DMS153 treated with DMSO at 0.1 percent for 48 hours (cell line): ENCODE data around the gene TRPM8.
"Not testable (repeated sequence)": the region's sequence is repeated elsewhere in the genome, so short reads cannot be mapped to it uniquely, and the experiment has no call there.

Experiments
- DNase-seq: peaks from one replicate; lab custom pipeline; 2025; ENCODE audit not compliant: unreplicated experiment; lab: John Stamatoyannopoulos, UW

Gene TRPM8

DNA sequence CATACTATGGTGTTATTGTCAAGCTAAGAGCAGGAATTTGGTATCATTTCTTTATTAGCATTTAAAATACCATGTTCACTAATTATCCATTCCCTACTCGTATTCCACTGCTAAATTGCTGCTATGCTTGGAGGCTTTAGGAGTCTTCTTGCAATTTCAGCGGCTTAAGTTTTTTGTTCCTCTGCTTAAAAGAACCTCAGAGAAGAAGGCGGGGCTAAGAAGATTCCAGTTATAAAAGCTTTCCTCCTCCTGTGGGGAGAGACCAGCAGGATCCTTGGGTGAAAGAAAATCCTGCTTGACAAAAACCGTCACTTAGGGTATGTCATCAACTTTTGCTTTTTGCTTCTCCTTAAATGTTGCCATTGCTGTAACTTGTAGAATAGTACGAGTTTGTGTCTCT, at the start of gene TRPM8:
Gene TRPM8, plus strand, starts transcription at position 258 of the 400 bp plus-strand sequence. CDS start 9,165 bp downstream, outside the sequence.
- DNase-seq: no peak

DNA sequence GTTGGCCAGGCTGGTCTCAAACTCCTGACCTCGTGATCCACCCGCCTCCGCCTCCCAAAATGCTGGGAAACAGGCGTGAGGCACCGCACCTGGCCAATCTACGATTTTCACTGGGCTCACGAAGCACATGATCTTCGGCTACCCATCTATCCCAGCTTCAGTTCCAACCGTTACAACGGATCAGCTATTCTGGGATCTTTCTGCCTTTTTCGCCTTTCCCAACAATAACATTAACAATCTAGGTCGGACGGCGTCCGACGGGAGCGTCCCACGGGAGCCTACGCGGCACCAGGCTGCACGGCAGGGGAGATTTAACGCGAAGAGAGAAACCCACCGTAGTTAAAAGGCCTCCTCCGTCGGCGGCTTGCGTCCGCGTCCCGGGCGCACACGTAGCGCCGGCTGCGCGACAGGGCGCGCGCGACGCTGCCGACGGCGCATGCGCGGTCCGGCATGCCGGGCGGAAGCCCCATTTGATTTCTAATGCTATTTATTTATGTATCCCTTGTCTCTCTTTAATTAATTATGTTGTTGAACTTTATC, 49.1 kb upstream of the TRPM8 start, which contains the start of gene MSL3B:
Gene MSL3B, minus strand, starts transcription at position 394 of the 540 bp plus-strand sequence.
- DNase-seq: peak; percentile 34

DNA sequence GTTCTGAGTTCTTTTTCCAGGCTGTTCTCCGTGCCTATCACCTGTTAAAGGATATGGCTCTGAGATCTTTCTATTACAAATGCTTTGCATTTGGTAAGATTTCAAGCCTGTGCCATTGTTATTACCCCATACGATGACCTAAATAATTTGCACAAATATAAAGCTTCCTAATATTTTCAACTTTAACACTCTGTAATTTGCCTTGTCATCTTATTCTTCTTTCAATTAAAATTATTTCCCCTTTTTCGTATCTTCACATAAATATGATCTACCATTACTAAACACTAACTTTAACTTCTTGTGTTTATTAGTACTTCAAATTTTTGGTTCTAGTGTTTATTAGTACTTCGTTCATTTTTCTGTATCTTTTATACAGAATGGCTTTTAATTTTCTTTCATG, 45.7 kb upstream of the TRPM8 start:
- no peak for DNase-seq

DNA sequence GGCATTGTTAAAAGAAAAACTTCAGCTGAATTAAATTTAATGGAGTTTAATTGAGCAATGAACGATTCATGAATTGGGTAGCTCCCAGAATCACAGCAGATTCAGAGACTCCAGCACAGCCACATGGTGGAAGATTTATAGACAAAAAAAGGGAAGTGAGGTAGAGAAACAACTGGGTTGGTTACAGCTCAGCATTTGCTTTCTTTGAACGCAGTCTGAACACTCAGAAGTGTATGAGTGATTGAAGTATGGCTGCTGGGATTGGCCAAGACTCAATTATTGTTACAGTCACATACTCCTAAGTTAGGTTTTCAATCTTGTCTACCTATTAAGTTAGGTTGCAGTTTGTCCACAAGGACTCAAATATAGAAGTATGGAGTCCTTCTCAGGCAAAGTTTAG, 45.0 kb upstream of the TRPM8 start:
- DNase-seq: not testable (repeated sequence)

DNA sequence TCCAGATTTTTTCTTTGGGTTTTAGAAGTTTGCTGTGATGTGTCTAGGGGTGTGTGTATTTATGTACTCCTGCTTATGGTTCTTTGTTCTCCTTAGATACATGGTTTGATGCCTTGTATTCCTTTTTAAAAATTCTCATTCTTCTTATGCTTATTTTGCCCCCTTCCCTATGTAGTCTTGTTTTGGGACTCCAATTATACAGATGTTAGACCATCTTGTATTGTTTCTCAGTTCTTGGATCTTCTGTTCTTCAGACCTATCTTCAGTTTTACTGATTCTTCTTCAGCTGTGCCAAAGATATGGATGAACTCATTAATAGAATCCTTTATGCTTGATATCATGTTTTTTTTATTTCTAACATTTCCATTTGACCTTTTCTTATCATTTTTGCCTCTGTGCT, 34.8 kb upstream of the TRPM8 start:
- no peak for DNase-seq

DNA sequence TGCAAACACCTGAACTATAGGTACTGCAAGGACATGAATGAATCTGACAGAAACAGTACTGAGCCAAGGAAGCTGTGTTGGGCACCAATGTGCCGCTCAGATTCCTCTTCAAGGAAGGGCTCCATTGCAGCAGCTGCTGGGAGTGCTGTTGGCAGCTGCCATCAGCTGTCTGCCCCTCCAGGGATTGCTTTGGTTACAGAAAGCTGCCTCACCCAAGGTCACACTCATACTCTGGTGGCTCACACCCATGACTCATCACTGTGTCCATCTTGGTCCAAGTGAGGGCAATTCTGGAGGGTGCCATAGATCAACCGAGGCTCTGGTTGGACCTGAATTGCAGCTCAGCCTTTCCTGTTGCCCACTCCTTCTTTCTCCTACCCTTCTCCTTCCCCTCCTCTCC, 24.4 kb upstream of the TRPM8 start:
- no peak for DNase-seq

DNA sequence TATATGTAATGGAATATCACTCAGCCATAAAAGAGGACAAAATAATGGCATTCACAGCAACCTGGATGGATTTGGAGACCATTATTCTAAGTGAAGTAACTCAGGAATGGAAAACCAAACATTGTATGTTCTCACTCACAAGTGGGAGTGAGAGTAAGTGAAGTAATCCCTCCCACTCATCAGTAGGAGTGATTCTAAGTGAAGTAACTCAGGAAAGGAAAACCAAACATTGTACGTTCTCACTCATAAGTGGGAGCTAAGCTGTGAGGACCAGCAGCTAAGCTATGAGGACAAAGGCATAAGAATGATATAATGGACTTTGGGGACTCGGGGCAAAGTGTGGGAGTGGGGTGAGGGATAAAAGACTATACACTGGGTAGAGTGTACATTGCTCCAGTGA, 20.9 kb upstream of the TRPM8 start:
- not testable (repeated sequence) for DNase-seq

DNA sequence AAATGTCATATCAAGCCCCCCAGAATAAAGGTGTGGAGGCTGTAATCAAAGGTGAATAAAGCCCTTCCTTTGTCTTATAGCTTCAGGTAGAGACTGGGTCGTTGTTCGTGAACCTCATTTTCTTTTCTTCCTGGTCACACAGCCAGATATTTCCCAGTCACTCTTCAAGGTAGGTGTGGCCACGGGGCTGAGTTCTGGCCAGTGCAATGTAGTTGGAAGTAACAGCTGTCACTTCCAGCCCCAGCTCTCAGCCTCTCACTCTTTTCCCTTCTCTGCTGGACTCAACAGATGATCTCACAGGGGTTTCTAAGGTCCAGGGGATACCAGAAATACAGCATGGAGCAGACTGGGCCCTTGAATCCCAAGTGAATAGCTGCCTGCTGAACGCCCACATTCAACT, 15.8 kb upstream of the TRPM8 start:
- DNase-seq: no peak

DNA sequence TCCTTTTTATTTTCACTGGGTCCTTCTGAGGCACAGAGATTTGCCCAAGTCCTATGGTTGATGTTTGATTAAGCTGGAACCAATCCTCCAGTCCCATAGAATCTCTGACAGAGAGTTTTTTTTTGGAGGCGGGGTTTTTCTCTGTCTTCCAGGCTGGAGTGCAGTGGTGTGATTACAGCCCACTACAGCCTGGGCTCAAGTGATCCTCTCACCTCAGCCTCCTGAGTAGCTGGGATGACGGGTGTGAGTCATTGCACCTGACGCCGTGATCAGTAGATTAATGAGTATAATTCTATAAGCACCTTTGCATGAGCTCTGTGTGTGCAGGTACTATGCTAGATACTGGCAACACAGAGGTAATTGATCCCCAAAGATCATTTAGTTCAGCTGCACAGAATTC, 15.3 kb upstream of the TRPM8 start:
- no peak for DNase-seq

DNA sequence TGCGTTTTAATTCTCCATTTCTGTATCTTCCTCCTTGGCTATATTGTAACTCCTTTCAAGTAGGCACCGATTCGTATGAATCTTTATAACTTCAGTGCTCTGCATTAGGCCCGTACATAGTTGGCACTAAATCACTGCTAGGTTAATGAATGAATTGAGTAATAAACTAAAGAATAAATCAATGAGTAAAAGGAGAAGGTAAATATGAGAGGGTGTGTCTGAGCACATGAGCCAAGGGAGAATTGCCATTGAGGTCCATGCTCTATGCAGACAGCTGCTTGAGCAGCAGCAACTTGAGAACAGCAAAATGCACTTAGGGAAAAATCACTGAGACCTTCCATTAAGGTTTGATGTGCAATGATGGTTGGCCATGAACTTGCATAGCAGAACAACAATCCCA, 11.2 kb upstream of the TRPM8 start:
- DNase-seq: no peak

DNA sequence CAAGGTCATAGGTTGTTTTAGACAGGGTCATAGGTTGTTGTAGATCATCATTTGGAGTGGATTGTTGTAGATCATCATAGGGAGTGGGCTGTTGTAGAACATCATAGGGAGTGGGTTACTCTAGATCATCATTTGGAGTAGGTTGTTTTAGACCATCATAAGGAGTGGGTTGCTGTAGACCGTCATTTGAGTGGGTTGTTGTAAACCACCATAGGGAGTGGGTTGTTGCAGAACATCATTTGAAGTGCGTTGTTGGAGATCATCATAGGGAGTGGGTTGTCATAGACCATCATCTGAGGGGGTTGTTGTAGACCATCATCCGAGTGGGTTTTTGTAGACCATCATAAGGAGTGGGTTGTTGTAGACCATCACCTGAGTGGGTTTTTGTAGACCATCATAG, 9.5 kb upstream of the TRPM8 start:
- no peak for DNase-seq

DNA sequence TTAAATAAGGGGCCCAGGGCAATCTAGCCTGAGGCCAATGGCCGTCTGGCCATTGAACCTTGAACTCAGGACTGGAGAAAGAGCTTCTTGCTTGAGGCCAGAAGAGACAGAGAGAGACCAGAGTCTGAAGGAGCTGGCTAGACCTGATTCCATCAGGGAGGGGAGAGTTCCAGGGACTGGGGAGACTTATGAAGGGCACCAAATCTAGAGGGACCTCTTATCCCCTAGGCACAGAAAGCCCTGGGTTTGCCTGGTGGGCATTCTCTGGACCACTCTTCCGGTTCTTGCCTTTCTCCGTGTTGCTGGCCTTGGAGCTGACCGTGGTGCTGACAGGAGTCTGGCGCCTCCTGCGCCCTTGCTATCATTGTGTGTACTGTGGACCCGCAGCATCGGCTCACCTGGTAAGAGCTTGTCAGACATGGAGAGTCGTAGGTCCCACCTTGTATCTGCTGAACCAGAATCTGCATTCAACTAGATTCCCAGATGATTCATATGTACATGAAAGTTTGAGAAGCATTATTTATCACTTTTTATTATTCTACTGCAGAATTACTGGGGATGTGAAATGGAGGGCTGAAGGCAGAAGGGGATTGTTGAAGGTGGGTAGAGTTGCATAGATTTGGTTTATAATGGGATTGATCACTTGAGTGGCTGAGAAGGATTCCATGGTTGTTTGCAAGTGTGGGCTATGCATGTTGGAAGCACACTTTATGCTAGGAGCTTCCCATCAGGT, 4.3 kb upstream of the TRPM8 start:
- DNase-seq: no peak

DNA sequence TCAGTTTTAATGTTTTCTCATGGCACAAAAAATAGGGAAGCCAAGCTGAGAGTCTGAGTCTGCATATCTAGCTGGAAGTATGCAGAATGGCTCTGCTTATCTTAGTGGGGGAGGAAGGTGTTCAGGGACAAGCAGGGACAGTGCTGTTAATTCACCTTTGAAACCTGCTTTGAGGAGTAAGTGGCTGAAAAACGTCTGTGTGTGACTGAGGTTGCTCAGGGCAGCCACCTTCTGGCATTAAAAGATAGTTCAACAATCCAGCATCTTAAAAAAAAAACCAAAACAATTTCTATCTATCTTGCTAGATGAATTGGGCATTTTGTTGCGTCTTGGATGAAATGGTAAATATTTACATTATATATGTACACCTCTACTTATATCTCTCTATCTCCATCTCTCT, 2.0 kb upstream of the TRPM8 start:
- DNase-seq: no peak

DNA sequence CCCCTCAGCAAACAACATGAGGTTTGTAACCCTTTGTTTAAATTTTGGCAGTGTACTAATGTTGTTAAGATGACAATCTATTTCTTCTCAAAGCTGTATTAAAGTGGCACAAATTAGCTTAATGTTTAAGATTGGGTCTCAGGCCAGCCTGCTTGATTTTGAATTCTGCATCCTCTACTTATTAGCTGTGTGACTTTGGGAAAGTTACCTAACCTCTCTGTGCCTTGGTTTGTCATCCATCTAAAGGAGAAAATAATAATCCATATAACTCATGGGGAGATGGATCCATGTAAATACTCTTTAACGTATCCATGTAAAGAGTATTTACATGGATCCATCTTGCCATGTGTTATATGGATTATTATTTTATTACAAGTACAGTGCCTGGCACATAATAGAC, 2.1 kb downstream of the TRPM8 start:
- DNase-seq: no peak

DNA sequence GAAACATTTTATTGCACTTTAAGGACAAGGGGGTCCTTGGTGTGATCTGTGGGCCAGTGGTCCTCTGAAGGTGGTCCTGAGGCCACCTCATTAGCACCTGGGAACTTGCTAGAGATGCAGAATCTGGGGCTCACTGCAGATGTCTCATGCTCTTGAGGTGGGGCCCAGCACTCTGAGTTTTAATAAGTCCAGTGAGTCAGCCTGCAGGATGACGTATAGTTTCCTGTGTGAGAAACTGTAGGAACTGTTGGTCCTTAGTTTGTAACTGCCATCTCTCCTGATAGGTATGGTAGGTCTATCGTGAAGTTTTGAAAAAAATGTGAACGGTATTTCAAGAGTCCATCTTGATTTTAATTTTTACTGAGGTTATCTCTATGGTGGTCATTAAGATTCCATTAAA, 2.8 kb downstream of the TRPM8 start:
- no peak for DNase-seq

DNA sequence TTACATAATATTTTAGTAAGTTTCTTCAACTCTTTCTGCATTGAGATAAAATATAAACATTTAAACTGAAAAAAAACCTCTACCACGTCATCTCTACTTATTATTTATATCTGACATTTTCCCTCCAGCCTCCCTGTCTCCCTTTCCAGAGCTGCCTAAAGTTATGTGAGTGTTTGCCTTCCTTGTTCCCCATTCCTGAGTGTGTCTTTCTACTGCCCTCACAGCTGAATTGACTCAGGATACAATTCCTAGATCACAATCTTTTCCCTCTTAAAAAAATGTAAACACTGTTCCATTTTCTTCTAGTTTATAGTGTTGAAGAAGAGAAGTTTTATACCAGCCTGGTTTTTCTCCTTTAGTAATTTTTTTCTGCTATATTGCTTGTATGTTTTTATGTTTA, 5.3 kb downstream of the TRPM8 start:
- no peak for DNase-seq

DNA sequence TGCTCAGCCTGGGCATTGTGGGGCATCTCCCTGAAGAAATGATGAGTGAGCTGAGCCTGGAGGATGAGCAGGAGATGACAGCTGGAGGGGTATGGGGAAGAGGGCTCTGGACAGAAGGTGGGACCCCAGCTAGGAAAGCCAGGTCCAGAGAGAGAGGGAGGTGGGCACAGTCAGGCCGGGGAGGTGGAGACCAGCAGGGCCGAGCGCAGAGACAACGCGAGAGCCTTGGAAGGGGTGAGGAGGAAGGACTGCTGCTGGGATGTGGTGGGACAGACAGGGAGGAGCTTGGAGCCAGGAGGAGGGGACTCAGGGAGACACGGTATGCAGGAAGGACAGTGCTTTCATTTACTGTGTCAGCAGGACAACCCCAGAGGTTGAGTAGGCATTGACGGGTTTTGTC, 8.2 kb downstream of the TRPM8 start:
- DNase-seq: no peak

DNA sequence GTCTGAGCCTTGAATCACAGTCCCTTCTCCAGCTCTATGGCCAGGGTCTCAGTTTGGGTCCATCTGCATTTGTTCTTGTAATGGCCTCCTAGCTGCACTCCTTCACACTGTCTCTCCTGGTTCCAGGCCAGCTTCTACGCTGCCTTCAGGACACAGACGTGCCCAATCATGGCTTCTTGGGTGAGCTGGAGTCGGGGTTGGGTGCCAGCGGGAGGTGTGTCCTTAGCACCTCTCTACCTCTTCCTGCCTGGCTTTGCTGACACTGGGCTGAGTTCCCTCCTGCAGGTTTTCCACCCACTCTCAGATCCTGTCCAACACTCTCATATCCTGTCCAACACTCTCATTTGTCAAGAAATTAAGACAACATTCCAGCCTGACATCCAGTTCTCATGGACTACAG, 9.6 kb downstream of the TRPM8 start:
- DNase-seq: no peak

DNA sequence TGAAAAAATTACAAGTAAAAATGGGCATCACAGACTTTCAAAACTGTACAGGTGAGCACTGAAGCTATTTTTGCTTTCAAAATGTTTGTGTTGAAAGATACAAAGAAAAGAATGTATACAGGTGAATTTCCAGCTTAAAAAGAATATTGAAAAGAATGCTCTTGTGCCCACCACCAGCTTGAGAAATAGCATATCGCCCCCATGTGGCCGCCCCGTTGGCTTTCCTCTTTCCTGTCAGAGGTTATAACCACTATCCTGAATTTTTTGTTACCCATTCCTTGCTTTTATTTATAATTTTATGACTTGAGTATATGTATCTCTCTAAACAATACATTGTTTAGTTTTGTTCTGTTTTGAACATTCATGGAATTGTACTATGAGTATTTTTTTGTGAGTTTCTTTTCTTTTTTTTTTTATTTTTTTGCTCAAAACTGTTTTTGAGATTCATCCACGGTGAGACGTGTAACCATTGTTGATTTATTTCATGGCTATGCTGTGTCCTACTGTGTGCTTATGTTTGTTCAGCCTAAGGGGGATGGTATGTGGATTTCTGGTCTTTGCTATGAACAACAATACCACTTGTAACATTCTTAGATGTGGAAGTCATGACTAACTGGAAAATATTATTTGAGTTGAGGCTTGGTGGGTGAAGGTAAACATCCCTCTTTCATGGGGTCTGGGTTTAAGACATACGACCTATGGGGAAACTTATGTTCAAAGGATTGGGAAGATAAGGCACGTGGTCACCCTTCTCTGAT, 11.6 kb downstream of the TRPM8 start:
- DNase-seq: no peak

DNA sequence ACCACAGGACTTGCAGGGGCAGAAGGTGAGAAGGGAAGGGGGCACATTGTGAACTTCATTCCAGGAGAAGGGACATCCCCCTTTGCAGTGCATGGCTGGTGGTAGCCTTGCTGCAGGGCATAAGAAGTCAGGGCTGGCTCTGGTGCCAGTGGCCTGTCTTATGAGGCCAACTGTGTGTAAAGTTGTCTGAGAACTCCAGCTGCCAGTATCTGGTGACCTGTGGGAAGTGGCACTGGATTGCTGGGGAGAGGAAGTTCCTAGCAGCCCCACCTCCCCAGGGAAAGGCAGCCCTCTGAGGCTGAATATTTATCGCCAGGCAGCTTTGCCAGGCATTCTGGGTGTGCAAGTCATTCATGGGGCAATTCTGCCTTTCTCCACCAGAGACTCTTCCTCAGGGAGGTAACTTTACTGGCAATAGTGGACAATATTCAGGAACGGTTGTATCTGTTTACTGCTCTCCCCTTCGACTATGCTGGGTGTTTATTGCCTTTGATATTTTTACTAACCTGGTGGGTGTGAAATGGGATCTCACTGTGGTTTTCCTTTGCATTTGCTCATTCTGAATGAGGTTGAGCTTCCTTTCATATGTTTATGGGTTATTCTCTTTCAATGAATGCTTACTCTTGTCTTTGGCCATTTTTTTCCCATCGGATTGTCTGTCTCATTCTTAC, 12.3 kb downstream of the TRPM8 start:
- DNase-seq: no peak

DNA sequence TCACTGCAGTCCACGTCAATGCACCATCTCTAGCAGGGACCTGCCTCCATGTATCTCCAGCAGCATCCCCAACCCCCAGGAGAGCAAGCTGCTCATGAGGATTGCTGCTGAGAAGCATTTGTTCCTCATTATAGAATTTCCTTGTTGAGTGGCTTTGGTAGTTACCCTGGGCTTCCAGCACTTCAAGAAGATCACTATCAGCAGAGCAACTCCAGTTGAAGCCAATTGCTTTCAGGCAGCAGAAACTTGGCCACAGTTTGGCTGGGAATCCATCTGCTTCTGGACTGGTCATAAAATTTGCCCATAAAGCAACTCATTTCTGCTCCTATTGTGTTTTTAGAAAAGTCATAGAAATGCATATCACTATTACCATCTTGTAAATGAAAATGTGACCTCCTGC, 17.4 kb downstream of the TRPM8 start:
- DNase-seq: no peak

DNA sequence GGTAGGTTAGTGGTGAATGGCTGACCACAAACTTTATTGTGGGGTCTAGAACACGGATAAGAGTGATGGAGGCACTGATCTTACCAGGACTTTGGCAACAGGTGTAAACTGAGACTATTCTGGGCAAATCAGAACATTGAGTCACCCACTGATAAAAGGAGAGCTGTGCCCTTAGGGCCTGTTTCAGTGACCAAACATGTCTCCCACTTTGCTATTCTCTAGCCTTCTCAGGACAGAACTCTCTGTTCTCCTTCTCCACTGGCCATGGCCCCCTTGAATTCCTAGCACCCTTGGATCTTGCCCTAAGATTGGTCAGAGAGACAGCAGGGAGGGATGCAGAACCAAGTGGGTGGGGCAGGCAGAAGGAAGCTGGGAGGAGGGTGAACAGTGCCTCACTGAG, 18.3 kb downstream of the TRPM8 start:
- no peak for DNase-seq
